GM12873 (cell line): ENCODE measurements around the gene USP44.

Source experiments
- TF ChIP-seq, protein P1 (sequence below): IDR thresholded peaks from 2 replicates; pipeline ENCODE4 v1.5.1; 2012; ENCODE audit warnings: low read depth, mild to moderate bottlenecking, moderate library complexity, low read length, control low read depth; ENCODE audit not compliant: insufficient read depth; ENCODE audit errors: missing control alignments

Gene USP44

GRCh38 chr12:95547522-95548055 is 3.7 kb downstream of the USP44 start:
- TF ChIP-seq, protein P1, sequence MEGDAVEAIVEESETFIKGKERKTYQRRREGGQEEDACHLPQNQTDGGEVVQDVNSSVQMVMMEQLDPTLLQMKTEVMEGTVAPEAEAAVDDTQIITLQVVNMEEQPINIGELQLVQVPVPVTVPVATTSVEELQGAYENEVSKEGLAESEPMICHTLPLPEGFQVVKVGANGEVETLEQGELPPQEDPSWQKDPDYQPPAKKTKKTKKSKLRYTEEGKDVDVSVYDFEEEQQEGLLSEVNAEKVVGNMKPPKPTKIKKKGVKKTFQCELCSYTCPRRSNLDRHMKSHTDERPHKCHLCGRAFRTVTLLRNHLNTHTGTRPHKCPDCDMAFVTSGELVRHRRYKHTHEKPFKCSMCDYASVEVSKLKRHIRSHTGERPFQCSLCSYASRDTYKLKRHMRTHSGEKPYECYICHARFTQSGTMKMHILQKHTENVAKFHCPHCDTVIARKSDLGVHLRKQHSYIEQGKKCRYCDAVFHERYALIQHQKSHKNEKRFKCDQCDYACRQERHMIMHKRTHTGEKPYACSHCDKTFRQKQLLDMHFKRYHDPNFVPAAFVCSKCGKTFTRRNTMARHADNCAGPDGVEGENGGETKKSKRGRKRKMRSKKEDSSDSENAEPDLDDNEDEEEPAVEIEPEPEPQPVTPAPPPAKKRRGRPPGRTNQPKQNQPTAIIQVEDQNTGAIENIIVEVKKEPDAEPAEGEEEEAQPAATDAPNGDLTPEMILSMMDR: no peak

DNA sequence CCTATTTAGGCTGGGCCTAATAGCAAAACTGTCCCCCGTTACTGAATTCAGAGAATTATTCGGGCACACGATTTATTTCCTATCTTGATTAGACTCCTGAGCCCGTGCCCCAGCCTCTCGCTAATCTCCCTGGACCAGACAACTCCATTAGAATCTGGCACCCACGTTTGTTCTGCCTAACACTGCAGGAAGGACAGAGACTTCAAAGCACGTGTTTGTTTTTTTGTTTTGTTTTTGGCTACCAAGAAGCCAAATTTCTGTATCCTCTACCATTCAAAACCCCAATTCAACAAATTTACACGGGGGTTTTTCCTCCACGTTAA is 4.8 kb downstream of the USP44 start:
- TF ChIP-seq, protein P1: no peak

GRCh38 chr12:95545731-95546490 is 5.4 kb downstream of the USP44 start:
- TF ChIP-seq, protein P1: no peak

DNA sequence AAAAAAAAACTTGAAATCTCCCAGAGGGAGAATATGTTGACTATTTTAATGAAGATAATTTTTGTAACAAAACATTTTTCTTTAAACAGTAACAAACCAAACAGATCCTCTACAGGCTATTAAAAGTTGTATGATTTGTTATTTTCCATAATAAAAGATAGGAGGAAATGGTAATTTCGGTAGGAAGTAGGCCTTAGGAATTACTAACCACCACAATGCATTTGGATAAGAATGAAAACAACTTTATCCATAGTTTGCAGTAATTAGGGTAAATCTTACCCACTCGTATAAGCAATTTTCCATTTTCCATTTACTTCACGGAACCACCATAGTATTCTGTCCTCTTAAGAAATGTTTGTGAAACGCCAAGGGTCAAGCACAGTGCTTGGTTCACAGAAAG is 6.0 kb downstream of the USP44 start:
- TF ChIP-seq, protein P1: no peak

- TF ChIP-seq, protein P1: no peak
Observed at GRCh38 chr12:95544756-95545155, 6.5 kb downstream of the USP44 start.

DNA sequence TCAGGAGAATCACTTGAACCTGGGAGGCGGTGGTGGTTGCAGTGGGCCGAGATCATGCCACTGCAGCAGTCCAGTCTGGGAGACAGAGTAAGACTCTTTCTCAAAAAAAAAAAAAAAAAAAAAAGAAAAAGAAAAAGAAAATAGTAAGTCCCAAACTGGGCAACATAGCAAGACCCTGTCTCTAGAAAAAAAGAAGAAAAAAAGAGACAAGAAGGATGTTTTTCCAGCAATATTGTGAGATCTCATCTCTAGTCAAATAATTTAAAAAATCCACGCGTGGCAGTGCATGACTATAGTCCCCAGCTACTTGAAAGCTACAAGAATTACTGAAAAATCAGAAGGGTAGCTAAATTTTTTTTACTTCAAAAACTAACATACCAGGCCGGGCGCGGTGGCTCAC is 8.0 kb downstream of the USP44 start:
- TF ChIP-seq, protein P1: no peak

GRCh38 chr12:95541436-95541835 is 9.8 kb downstream of the USP44 start:
- TF ChIP-seq, protein P1: no peak
